ENCODE data around the gene CACNB3. TPM values are rescaled to one million over a fixed set of nuclear protein-coding genes. Genes with fewer than 3 reads are reported as not detected.

Gene CACNB3
- total and polyA plus RNA-seq, 2 of the 8 experiments (the other 6 are each of a cell fraction or from before 2014, with no cell fraction given) = 12.5 to 16.0 TPM

GRCh38 chr12:48814262-48815125, 3.8 kb upstream of the CACNB3 start:
- H4K5ac ChIP-seq (ENCODE audit: insufficient read length, low read depth, low read length) = no peak overlapping the region
- H2BK20ac ChIP-seq (ENCODE audit: low read length) = no peak overlapping the region
- H3K56ac ChIP-seq (replicated peaks; ENCODE audit: insufficient read length, low read depth, low read length) = peak overlapping the region; percentile 25
- H2BK5ac ChIP-seq (ENCODE audit: low read depth, low read length) = 0 out of 2 replicates have a peak overlapping the region, but pooled peaks have one; percentile 16
- H2AK5ac ChIP-seq (ENCODE audit: low read depth, low read length) = no peak overlapping the region
- H3K36me3 ChIP-seq (ENCODE audit: control insufficient read depth in 2 of 4, insufficient read depth in 4 of 4, low read length in 3 of 4) = no peaks in the 10 kb centered on the region
- ChIA-PET CTCF (ENCODE audit: partially characterized antibody) (interaction anchor here (0.7 to 12.1 kb wide), 29 partner anchors 10 to 279 kb away, joined by 3 to 121 read pairs (median 6); partner anchors contain the start of genes ADCY6, ARF3, DDX23 and WNT1), POLR2A (ENCODE audit: partially characterized antibody) (interaction anchor here (0.7 to 5.5 kb wide), 13 partner anchors 9 to 317 kb away, joined by 3 to 23 read pairs (median 5); partner anchors contain the start of genes ADCY6, ARF3, DDX23 and KANSL2)
- peak overlapping the region; percentile 31 for H2AFZ ChIP-seq (ENCODE audit: low read length)
- no peaks in the 10 kb centered on the region for H3K79me1 ChIP-seq (ENCODE audit: low read depth, low read length)
- H3K4ac ChIP-seq (replicated peaks; ENCODE audit: insufficient read length, low read depth, low read length) = no peak overlapping the region
- H4K20me1 ChIP-seq (replicated peaks in 1 of 2; ENCODE audit: control insufficient read depth in 1 of 2, insufficient read depth in 2 of 2, low read length in 2 of 2) = peaks cover 0 to 3% of the 10 kb centered on the region in 2 experiments
- peak in 1 of 2 experiments; percentile 94 for DNase-seq (ENCODE audit: low read depth in 1 of 2, low spot score in 2 of 2)
- H3K9ac ChIP-seq (replicated peaks in 1 of 4; ENCODE audit: extremely low read depth in 1 of 4, low read depth in 3 of 4, low read length in 3 of 4) = peak overlapping the region in 2 of 4 experiments; percentile 8 to 39; a peak in 4 of 7 replicates
- H3K14ac ChIP-seq (ENCODE audit: insufficient read length) = no peak overlapping the region
- H3K23me2 ChIP-seq (ENCODE audit: low read depth, low read length) = peaks cover 34% of the 10 kb centered on the region; the same call in 1 of the 2 replicates
- no peak overlapping the region; the same call in 1 of the 2 replicates for H4K8ac ChIP-seq (ENCODE audit: extremely low read depth, insufficient read depth, low read length)
- H3K18ac ChIP-seq (ENCODE audit: extremely low read depth, low read length) = peak overlapping the region; percentile 78
- H3K27ac ChIP-seq (ENCODE audit: low read depth, low read length) = no peak overlapping the region
- no peak for FAIRE-seq
- H3K4me2 ChIP-seq (ENCODE audit: insufficient read depth in 1 of 2, low read depth in 2 of 2, low read length in 2 of 2) = peak overlapping the region; percentile 86 to 96
- peaks cover 17 to 46% (median 36%) of the 10 kb centered on the region in 4 experiments for H3K27me3 ChIP-seq (replicated peaks in 1 of 4; ENCODE audit: control insufficient read depth in 3 of 4, extremely low read depth in 1 of 4, insufficient read depth in 3 of 4, low read length in 3 of 4)
- no peak overlapping the region for H2BK120ac ChIP-seq (replicated peaks; ENCODE audit: low read depth, low read length)
- H2BK15ac ChIP-seq (ENCODE audit: low read length) = no peak overlapping the region; the same call in 1 of the 2 replicates
- peak overlapping the region; percentile 59 to 94 (median 88) for H3K4me3 ChIP-seq (ENCODE audit: extremely low read depth in 1 of 4, insufficient read depth in 2 of 4, low read depth in 3 of 4, low read length in 4 of 4)
- WGBS, 2 experiments (ENCODE audit: extremely low coverage in 1 of 2, insufficient coverage in 1 of 2, insufficient read length in 1 of 2, insufficient replicate concordance in 2 of 2, low coverage in 1 of 2, low lambda C conversion rate in 2 of 2, missing lambda C conversion rate in 1 of 2) = 2% methylated on average over 52 of the region's 70 CpGs; no CpG with 5 or more reads in 1 of the 2 experiments
- H3K79me2 ChIP-seq (ENCODE audit: control insufficient read depth in 1 of 2, insufficient read depth in 2 of 2, low read length in 2 of 2) = no peaks in the 10 kb centered on the region
- H4K91ac ChIP-seq (replicated peaks; ENCODE audit: insufficient read length, low read length) = no peak overlapping the region
- no peaks in the 10 kb centered on the region for H3K9me3 ChIP-seq (ENCODE audit: insufficient read depth in 2 of 2, low read depth in 1 of 2, low read length in 1 of 2)
- H2BK12ac ChIP-seq (ENCODE audit: low read depth, low read length) = no peak overlapping the region; the same call in 1 of the 2 replicates
- H3K4me1 ChIP-seq (replicated peaks in 1 of 4; ENCODE audit: control insufficient read depth in 3 of 4, insufficient read depth in 4 of 4, low read length in 3 of 4) = peaks cover 0 to 27% (median 19%) of the 10 kb centered on the region in 4 experiments; a peak in 6 of 7 replicates
- H3K23ac ChIP-seq (ENCODE audit: insufficient read length) = no peak overlapping the region
- TF ChIP-seq BACH1 (IDR thresholded peaks at IDR 0.05; ENCODE audit: low read length) (no peak), GTF2F1 (IDR thresholded peaks at IDR 0.05; ENCODE audit: borderline replicate concordance, low read depth, low read length) (no peak), SP4 (IDR thresholded peaks at IDR 0.05; ENCODE audit: low read length) (no peak), PHF8 (conservative IDR thresholded peaks at IDR 0.05; ENCODE audit: low read depth, low read length) (no peak), MAX (IDR thresholded peaks at IDR 0.05) (peak; percentile 62; the same call in 1 of the 2 replicates), TCF12 (IDR thresholded peaks at IDR 0.05; ENCODE audit: low read depth, low read length) (no peak), ASH2L (IDR thresholded peaks at IDR 0.05; ENCODE audit: low read length) (no peak), NRF1 (IDR thresholded peaks at IDR 0.05; ENCODE audit: low read depth, low read length) (no peak), MAFK (IDR thresholded peaks at IDR 0.05; ENCODE audit: low read depth, low read length) (no peak), HDAC2 (IDR thresholded peaks at IDR 0.05; ENCODE audit: borderline replicate concordance in 1 of 2, low read depth in 2 of 2, low read length in 2 of 2) (no peak; a peak in 1 of 4 replicates), POU5F1 (IDR thresholded peaks at IDR 0.05; ENCODE audit: low read depth, low read length) (no peak)

Data from H1 (cell line).